ENCODE measurements around the gene CTXND2.
"Not testable (repeated sequence)": the region's sequence is repeated elsewhere in the genome, so short reads cannot be mapped to it uniquely, and the experiment has no call there.

CTXND2 gene

GRCh38 chr1:150927624-150928023, 40.7 kb downstream of the CTXND2 start:
- Histone ChIP-seq H4K8ac (ENCODE audit: low read length) (no peak overlapping the region), H3K23ac (ENCODE audit: low read length in 2 of 2) (no peak overlapping the region), H4K91ac (ENCODE audit: low read length) (no peak overlapping the region), H3K14ac (ENCODE audit: low read length in 2 of 2) (no peak overlapping the region), H3K4me1 (ENCODE audit: control insufficient read depth, insufficient read depth, low read depth, low read length) (peaks cover 7% of the 10 kb centered on the region), H2BK15ac (ENCODE audit: low read depth, poor library complexity, severe bottlenecking) (no peak overlapping the region), H3K27me3 (ENCODE audit: control insufficient read depth in 1 of 2, insufficient read depth in 1 of 2, low read length in 2 of 2) (no peaks in the 10 kb centered on the region), H3K79me1 (replicated peaks; ENCODE audit: low read length, poor library complexity, severe bottlenecking) (peaks cover 12% of the 10 kb centered on the region), H2BK5ac (ENCODE audit: low read depth, low read length, poor library complexity, severe bottlenecking) (no peak overlapping the region), H2AFZ (ENCODE audit: low read depth, low read length) (no peak overlapping the region), H3K27ac (ENCODE audit: low read length, poor library complexity, severe bottlenecking) (no peak overlapping the region), H2BK12ac (ENCODE audit: low read length in 2 of 2) (no peak overlapping the region), H3K9ac (ENCODE audit: low read length) (no peak overlapping the region), H3K9me3 (ENCODE audit: control insufficient read depth, low read length) (peaks cover 15% of the 10 kb centered on the region), H3K36me3 (ENCODE audit: control insufficient read depth in 1 of 2, insufficient read depth in 2 of 2, low read depth in 1 of 2, low read length in 2 of 2) (peaks cover 22 to 48% of the 10 kb centered on the region in 2 experiments), H3K4me3 (ENCODE audit: insufficient read depth in 1 of 2, low read depth in 1 of 2, low read length in 2 of 2) (peak overlapping the region in 1 of 2 experiments; percentile 16), H2BK120ac (ENCODE audit: low read depth, low read length) (no peak overlapping the region), H3K18ac (ENCODE audit: low read depth in 1 of 2, low read length in 2 of 2) (no peak overlapping the region), H2AK5ac (ENCODE audit: low read length, severe bottlenecking) (no peak overlapping the region), H3K4me2 (ENCODE audit: low read length, poor library complexity, severe bottlenecking) (no peak overlapping the region), H3K4ac (ENCODE audit: low read depth in 1 of 2, low read length in 2 of 2) (no peak overlapping the region)
- DNase-seq, result no peak
- 96% methylated on average over 4 of the region's 4 CpGs for WGBS

- no peak overlapping the region for H3K9ac ChIP-seq (ENCODE audit: low read length)
- H3K27ac ChIP-seq (ENCODE audit: low read length, poor library complexity, severe bottlenecking), result no peak overlapping the region
- peaks cover 5% of the 10 kb centered on the region for H3K4me1 ChIP-seq (ENCODE audit: control insufficient read depth, insufficient read depth, low read depth, low read length)
- H3K23ac ChIP-seq (ENCODE audit: low read length in 2 of 2), result no peak overlapping the region
- no peak overlapping the region for H4K8ac ChIP-seq (ENCODE audit: low read length)
- H3K4ac ChIP-seq (ENCODE audit: low read depth in 1 of 2, low read length in 2 of 2), result no peak overlapping the region
- H3K18ac ChIP-seq (ENCODE audit: low read depth in 1 of 2, low read length in 2 of 2), result no peak overlapping the region
- no peak overlapping the region for H3K4me2 ChIP-seq (ENCODE audit: low read length, poor library complexity, severe bottlenecking)
- WGBS, result 100% methylated on average over 2 of the region's 3 CpGs
- H3K27me3 ChIP-seq (ENCODE audit: control insufficient read depth in 1 of 2, insufficient read depth in 1 of 2, low read length in 2 of 2), result no peaks in the 10 kb centered on the region
- peaks cover 12% of the 10 kb centered on the region for H3K79me1 ChIP-seq (replicated peaks; ENCODE audit: low read length, poor library complexity, severe bottlenecking)
- peaks cover 26 to 55% of the 10 kb centered on the region in 2 experiments for H3K36me3 ChIP-seq (ENCODE audit: control insufficient read depth in 1 of 2, insufficient read depth in 2 of 2, low read depth in 1 of 2, low read length in 2 of 2)
- H3K9me3 ChIP-seq (ENCODE audit: control insufficient read depth, low read length), result peaks cover 18% of the 10 kb centered on the region
- no peak overlapping the region for H2BK120ac ChIP-seq (ENCODE audit: low read depth, low read length)
- DNase-seq, result no peak
- H2AK5ac ChIP-seq (ENCODE audit: low read length, severe bottlenecking), result no peak overlapping the region
- no peak overlapping the region for H4K91ac ChIP-seq (ENCODE audit: low read length)
- no peak overlapping the region for H2AFZ ChIP-seq (ENCODE audit: low read depth, low read length)
- H2BK15ac ChIP-seq (ENCODE audit: low read depth, poor library complexity, severe bottlenecking), result no peak overlapping the region
- H3K4me3 ChIP-seq (ENCODE audit: insufficient read depth in 1 of 2, low read depth in 1 of 2, low read length in 2 of 2), result no peak overlapping the region
- H2BK12ac ChIP-seq (ENCODE audit: low read length in 2 of 2), result no peak overlapping the region
- H2BK5ac ChIP-seq (ENCODE audit: low read depth, low read length, poor library complexity, severe bottlenecking), result no peak overlapping the region
- H3K14ac ChIP-seq (ENCODE audit: low read length in 2 of 2), result no peak overlapping the region
Observed at GRCh38 chr1:150928286-150928685, 41.4 kb downstream of the CTXND2 start.

DNA sequence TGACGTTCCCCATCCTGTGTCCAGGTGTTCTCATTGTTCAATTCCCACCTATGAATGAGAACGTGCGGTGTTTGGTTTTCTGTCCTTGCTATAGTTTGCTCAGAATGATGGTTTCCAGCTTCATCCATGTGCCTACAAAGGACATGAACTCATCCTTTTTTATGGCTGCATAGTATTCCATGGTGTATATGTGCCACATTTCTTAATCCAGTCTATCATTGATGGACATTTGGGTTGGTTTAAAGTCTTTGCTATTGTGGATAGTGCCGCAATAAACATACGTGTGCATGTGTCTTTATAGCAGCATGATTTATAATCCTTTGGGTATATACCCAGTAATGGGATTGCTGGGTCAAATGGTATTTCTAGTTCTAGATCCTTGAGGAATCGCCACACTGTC, 41.8 kb downstream of the CTXND2 start:
- not testable (repeated sequence) for H4K91ac ChIP-seq (ENCODE audit: low read length); H3K27me3 ChIP-seq (ENCODE audit: control insufficient read depth in 1 of 2, insufficient read depth in 1 of 2, low read length in 2 of 2); DNase-seq; H3K4ac ChIP-seq (ENCODE audit: low read depth in 1 of 2, low read length in 2 of 2); H2AFZ ChIP-seq (ENCODE audit: low read depth, low read length); H3K23ac ChIP-seq (ENCODE audit: low read length in 2 of 2); H2BK120ac ChIP-seq (ENCODE audit: low read depth, low read length); H2BK12ac ChIP-seq (ENCODE audit: low read length in 2 of 2); H3K14ac ChIP-seq (ENCODE audit: low read length in 2 of 2); H2BK15ac ChIP-seq (ENCODE audit: low read depth, poor library complexity, severe bottlenecking); H3K4me2 ChIP-seq (ENCODE audit: low read length, poor library complexity, severe bottlenecking); H3K9ac ChIP-seq (ENCODE audit: low read length); H4K8ac ChIP-seq (ENCODE audit: low read length); H2BK5ac ChIP-seq (ENCODE audit: low read depth, low read length, poor library complexity, severe bottlenecking); H3K4me3 ChIP-seq (ENCODE audit: insufficient read depth in 1 of 2, low read depth in 1 of 2, low read length in 2 of 2); H3K27ac ChIP-seq (ENCODE audit: low read length, poor library complexity, severe bottlenecking); H2AK5ac ChIP-seq (ENCODE audit: low read length, severe bottlenecking); H3K4me1 ChIP-seq (ENCODE audit: control insufficient read depth, insufficient read depth, low read depth, low read length); H3K18ac ChIP-seq (ENCODE audit: low read depth in 1 of 2, low read length in 2 of 2)
- H3K9me3 ChIP-seq (ENCODE audit: control insufficient read depth, low read length), result peaks cover 18% of the 10 kb centered on the region
- peaks cover 27 to 57% of the 10 kb centered on the region in 2 experiments for H3K36me3 ChIP-seq (ENCODE audit: control insufficient read depth in 1 of 2, insufficient read depth in 2 of 2, low read depth in 1 of 2, low read length in 2 of 2)
- 100% methylated on average over 5 of the region's 6 CpGs for WGBS
- H3K79me1 ChIP-seq (replicated peaks; ENCODE audit: low read length, poor library complexity, severe bottlenecking), result peaks cover 12% of the 10 kb centered on the region

DNA sequence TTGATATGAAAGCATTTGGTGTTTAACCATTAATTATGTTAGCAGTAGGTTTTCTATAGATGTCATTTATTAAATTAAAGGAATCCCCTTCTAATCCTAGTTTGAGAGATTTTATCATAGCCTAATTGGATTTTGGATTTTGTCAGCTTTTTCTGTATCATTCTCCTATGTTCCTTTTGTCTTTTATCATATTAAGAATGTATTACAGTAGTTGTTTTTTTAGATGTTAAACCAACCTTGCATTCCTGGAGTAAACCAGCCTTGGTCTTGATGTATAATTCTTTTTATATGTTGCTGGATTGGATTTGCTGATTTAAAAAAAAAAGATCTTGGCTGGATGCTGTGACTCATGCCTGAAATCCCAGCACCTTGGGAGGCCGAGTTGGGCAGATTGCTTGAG, 44.8 kb downstream of the CTXND2 start:
- peaks cover 14% of the 10 kb centered on the region for H3K79me1 ChIP-seq (replicated peaks; ENCODE audit: low read length, poor library complexity, severe bottlenecking)
- no peak overlapping the region for H4K91ac ChIP-seq (ENCODE audit: low read length)

More for the DNA sequence above, 44.8 kb downstream of the CTXND2 start:
- WGBS, result 100% methylated on average over 1 of the region's 1 CpG
- Histone ChIP-seq H2BK5ac (ENCODE audit: low read depth, low read length, poor library complexity, severe bottlenecking) (no peak overlapping the region), H3K23ac (ENCODE audit: low read length in 2 of 2) (no peak overlapping the region), H3K36me3 (ENCODE audit: control insufficient read depth in 1 of 2, insufficient read depth in 2 of 2, low read depth in 1 of 2, low read length in 2 of 2) (peaks cover 34 to 80% of the 10 kb centered on the region in 2 experiments), H4K8ac (ENCODE audit: low read length) (no peak overlapping the region), H3K4me3 (ENCODE audit: insufficient read depth in 1 of 2, low read depth in 1 of 2, low read length in 2 of 2) (no peak overlapping the region), H3K27ac (ENCODE audit: low read length, poor library complexity, severe bottlenecking) (no peak overlapping the region), H2BK15ac (ENCODE audit: low read depth, poor library complexity, severe bottlenecking) (no peak overlapping the region), H3K9ac (ENCODE audit: low read length) (no peak overlapping the region), H3K4me1 (ENCODE audit: control insufficient read depth, insufficient read depth, low read depth, low read length) (peaks cover 5% of the 10 kb centered on the region), H2BK12ac (ENCODE audit: low read length in 2 of 2) (no peak overlapping the region), H2AK5ac (ENCODE audit: low read length, severe bottlenecking) (no peak overlapping the region), H3K4me2 (ENCODE audit: low read length, poor library complexity, severe bottlenecking) (no peak overlapping the region), H2AFZ (ENCODE audit: low read depth, low read length) (no peak overlapping the region), H3K27me3 (ENCODE audit: control insufficient read depth in 1 of 2, insufficient read depth in 1 of 2, low read length in 2 of 2) (no peaks in the 10 kb centered on the region), H2BK120ac (ENCODE audit: low read depth, low read length) (no peak overlapping the region), H3K14ac (ENCODE audit: low read length in 2 of 2) (no peak overlapping the region), H3K18ac (ENCODE audit: low read depth in 1 of 2, low read length in 2 of 2) (no peak overlapping the region), H3K4ac (ENCODE audit: low read depth in 1 of 2, low read length in 2 of 2) (no peak overlapping the region), H3K9me3 (ENCODE audit: control insufficient read depth, low read length) (peaks cover 18% of the 10 kb centered on the region)
- DNase-seq, result peak; percentile 26

All from mesenchymal stem cell (in vitro differentiated cells and primary cell).